Esophagus squamous epithelium (tissue), 5 donors: Measurements from ENCODE around the gene BCL11B. TPM values are rescaled to one million over a fixed set of nuclear protein-coding genes. Genes with fewer than 3 reads are reported as not detected.

Experiments
- DNase-seq: peaks from one replicate; lab custom pipeline; 2025; lab: John Stamatoyannopoulos, UW
- H3K27ac ChIP-seq, 4 donors: fragments of 200-600 bp; sonication (generic); one replicate each; pipeline ENCODE4 v1.5.1; 2016 to 2019; ENCODE audit warnings: mild to moderate bottlenecking in 1 of 4
- H3K27me3 ChIP-seq, 4 donors: fragments of 200-600 bp; sonication (generic); 1 replicate in 3 of 4; 2 replicates in 1 of 4; pipeline versions ENCODE4 v1.5.1 to v1.6.0; 2017 to 2021; ENCODE audit warnings: antibody characterized with exemption in 1 of 4
- H3K36me3 ChIP-seq, 3 donors: fragments of 200-600 bp; sonication (generic); one replicate each; pipeline ENCODE4 v1.5.1; 2016 to 2019
- H3K4me1 ChIP-seq, 3 donors: fragments of 200-600 bp; sonication (generic); one replicate each; pipeline ENCODE4 v1.5.1; 2017 to 2019
- H3K4me3 ChIP-seq, 4 donors: fragments of 200-600 bp; sonication (generic); 1 replicate in 3 of 4; 2 replicates in 1 of 4; pipeline ENCODE4 v1.5.1; 2016 to 2019; ENCODE audit warnings: mild to moderate bottlenecking in 2 of 4, moderate library complexity in 1 of 4
- H3K9me3 ChIP-seq, 3 donors: fragments of 200-600 bp; sonication (generic); one replicate each; pipeline ENCODE4 v1.5.1; 2016 to 2019
- POLR2A ChIP-seq, 4 donors: fragments of 450-650 bp; IDR thresholded peaks; one replicate each; pipeline ENCODE4 v1.6.1; 2017; ENCODE audit warnings: antibody characterized with exemption in 4 of 4, mild to moderate bottlenecking in 4 of 4, moderate library complexity in 3 of 4
- WGBS, 2 donors: methylation state at CpG; one replicate each; pipeline ENCODE4 v1.1.5; 2018; 5-methylcytosine and 5-hydroxymethylcytosine counted together
- intact Hi-C: fragments of 100-400 bp; cut with DNase I; formaldehyde crosslinking; loops from one replicate; pipeline ENCODE4 v1.15.0; 2022
- total RNA-seq, 4 donors: library from RNA; depleted of rRNA; stranded (reverse); fragments of >200 nt; gene quantifications; one replicate each; pipeline ENCODE4 v1.1.0, GENCODE V29; 2016
- TF ChIP-seq, protein P1 (sequence below), 6 experiments: fragments of 450-650 bp in 4 of 6; fragments of 200-600 bp in 2 of 6; sonication (generic) in 2 of 6; IDR thresholded peaks; one replicate each; pipeline ENCODE4 v1.5.1; 2016 to 2019; ENCODE audit warnings: antibody characterized with exemption in 6 of 6, mild to moderate bottlenecking in 4 of 6, moderate library complexity in 4 of 6
- donor health status: DM: yes; HTN: yes; CAD: no.

Gene BCL11B
- total RNA-seq, 4 donors from 2014 or later, result 10.1 to 19.3 (median 12.9) TPM

GRCh38 chr14:99318959-99319295 is 46.9 kb upstream of the BCL11B start:
- Histone ChIP-seq H3K27ac (no peak overlapping the region), H3K9me3 (no peaks in the 10 kb centered on the region), H3K27me3 (peaks cover 0 to 57% (median 0%) of the 10 kb centered on the region in 4 donors), H3K4me1 (peaks cover 0 to 9% (median 0%) of the 10 kb centered on the region in 3 donors), H3K4me3 (no peak overlapping the region), H3K36me3 (no peaks in the 10 kb centered on the region)
- 70% methylated on average over 5 of the region's 6 CpGs; no CpG with 5 or more reads in 1 of the 2 donors for WGBS, 2 donors
- TF ChIP-seq POLR2A (IDR thresholded peaks at IDR 0.05), result no peak
- TF ChIP-seq, protein P1, sequence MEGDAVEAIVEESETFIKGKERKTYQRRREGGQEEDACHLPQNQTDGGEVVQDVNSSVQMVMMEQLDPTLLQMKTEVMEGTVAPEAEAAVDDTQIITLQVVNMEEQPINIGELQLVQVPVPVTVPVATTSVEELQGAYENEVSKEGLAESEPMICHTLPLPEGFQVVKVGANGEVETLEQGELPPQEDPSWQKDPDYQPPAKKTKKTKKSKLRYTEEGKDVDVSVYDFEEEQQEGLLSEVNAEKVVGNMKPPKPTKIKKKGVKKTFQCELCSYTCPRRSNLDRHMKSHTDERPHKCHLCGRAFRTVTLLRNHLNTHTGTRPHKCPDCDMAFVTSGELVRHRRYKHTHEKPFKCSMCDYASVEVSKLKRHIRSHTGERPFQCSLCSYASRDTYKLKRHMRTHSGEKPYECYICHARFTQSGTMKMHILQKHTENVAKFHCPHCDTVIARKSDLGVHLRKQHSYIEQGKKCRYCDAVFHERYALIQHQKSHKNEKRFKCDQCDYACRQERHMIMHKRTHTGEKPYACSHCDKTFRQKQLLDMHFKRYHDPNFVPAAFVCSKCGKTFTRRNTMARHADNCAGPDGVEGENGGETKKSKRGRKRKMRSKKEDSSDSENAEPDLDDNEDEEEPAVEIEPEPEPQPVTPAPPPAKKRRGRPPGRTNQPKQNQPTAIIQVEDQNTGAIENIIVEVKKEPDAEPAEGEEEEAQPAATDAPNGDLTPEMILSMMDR (IDR thresholded peaks at IDR 0.05), result no peak
- DNase-seq, result no peak
- intact Hi-C loops, result no loop called here

DNA sequence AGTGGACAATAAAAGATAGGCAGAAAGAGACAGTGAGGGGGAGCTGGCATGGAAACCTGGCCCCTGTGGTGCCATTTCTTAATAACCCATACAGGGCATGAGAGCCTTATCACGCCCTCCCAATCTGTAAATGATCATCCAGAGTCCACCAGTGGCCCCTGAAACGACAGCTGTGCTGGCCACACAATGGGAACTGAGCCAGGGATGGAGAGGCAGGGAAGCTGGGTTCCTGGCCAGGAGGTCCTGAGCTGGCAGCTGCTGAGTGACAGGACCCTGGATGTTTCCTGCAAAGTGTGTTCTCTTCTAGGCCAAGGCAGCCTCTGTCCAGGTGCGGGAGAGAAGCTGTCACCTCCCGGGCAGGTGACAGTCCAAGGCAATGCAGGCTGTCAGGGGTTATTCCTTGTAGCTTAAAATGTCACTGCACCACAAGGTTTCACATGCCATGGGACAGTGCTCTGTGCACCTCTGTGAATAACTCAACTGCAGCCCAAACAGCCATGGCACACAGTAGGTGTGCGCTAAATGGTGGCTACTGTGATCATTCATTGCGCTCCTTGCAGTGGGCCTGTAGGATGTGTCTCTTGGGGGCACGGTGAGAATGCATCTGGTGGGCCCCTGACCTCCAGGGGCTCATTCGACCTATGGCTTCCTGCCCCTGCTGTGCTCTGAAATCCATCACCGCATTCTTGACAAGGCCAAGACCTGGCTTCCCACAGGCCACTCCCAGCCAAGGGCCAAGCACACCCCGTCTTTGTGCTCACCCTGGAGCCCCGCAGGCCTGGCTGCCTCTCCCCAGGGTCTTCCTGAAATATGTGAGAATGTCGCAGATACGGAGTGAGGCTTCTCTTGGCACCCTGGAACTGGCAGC is 46.3 kb upstream of the BCL11B start:
- peaks cover 0 to 58% (median 0%) of the 10 kb centered on the region in 4 donors for H3K27me3 ChIP-seq
- H3K27ac ChIP-seq, result no peak overlapping the region
- H3K9me3 ChIP-seq, result no peaks in the 10 kb centered on the region
- no peaks in the 10 kb centered on the region for H3K36me3 ChIP-seq
- no peak for DNase-seq
- no peak overlapping the region for H3K4me3 ChIP-seq
- WGBS, 2 donors, result 62 to 70% methylated on average over 7 to 9 of the region's 13 CpGs
- H3K4me1 ChIP-seq, result peaks cover 0 to 9% (median 0%) of the 10 kb centered on the region in 3 donors
- no peak for TF ChIP-seq POLR2A (IDR thresholded peaks at IDR 0.05)
- TF ChIP-seq, protein P1 (IDR thresholded peaks at IDR 0.05), result no peak
- intact Hi-C loops, result no loop called here

- H3K4me1 ChIP-seq, result peaks cover 0 to 9% (median 0%) of the 10 kb centered on the region in 3 donors
- TF ChIP-seq POLR2A (IDR thresholded peaks at IDR 0.05), result no peak
- TF ChIP-seq, protein P1 (IDR thresholded peaks at IDR 0.05), result no peak
- DNase-seq, result no peak
- 67 to 100% methylated on average over 1 to 3 of the region's 9 CpGs for whole genome bisulfite sequencing, 2 donors
- H3K4me3 ChIP-seq, result no peak overlapping the region
- no peaks in the 10 kb centered on the region for H3K9me3 ChIP-seq
- no peak overlapping the region for H3K27ac ChIP-seq
- no peaks in the 10 kb centered on the region for H3K36me3 ChIP-seq
- H3K27me3 ChIP-seq, result peaks cover 0 to 56% (median 0%) of the 10 kb centered on the region in 4 donors
- intact Hi-C loops, result no loop called here
Measured at GRCh38 chr14:99317231-99318090, 45.5 kb upstream of the BCL11B start.

- peaks cover 0 to 57% (median 0%) of the 10 kb centered on the region in 4 donors for H3K27me3 ChIP-seq
- WGBS, 2 donors, result 59 to 67% methylated on average over 5 to 7 of the region's 18 CpGs
- DNase-seq, result no peak
Measured at GRCh38 chr14:99316281-99317163, 44.5 kb upstream of the BCL11B start.

More at GRCh38 chr14:99316281-99317163, 44.5 kb upstream of the BCL11B start:
- TF ChIP-seq POLR2A (IDR thresholded peaks at IDR 0.05), result no peak
- TF ChIP-seq, protein P1 (IDR thresholded peaks at IDR 0.05), result no peak
- Histone ChIP-seq H3K4me3 (no peak overlapping the region), H3K9me3 (no peaks in the 10 kb centered on the region), H3K4me1 (peaks cover 0 to 9% (median 0%) of the 10 kb centered on the region in 3 donors), H3K27ac (no peak overlapping the region), H3K36me3 (no peaks in the 10 kb centered on the region)
- intact Hi-C loops, result no loop called here
